ENCODE data around the gene KRT78.
"Not testable (repeated sequence)": the region's sequence is repeated elsewhere in the genome, so short reads cannot be mapped to it uniquely, and the experiment has no call there.

KRT78 gene, protein sequence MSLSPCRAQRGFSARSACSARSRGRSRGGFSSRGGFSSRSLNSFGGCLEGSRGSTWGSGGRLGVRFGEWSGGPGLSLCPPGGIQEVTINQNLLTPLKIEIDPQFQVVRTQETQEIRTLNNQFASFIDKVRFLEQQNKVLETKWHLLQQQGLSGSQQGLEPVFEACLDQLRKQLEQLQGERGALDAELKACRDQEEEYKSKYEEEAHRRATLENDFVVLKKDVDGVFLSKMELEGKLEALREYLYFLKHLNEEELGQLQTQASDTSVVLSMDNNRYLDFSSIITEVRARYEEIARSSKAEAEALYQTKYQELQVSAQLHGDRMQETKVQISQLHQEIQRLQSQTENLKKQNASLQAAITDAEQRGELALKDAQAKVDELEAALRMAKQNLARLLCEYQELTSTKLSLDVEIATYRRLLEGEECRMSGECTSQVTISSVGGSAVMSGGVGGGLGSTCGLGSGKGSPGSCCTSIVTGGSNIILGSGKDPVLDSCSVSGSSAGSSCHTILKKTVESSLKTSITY

DNA sequence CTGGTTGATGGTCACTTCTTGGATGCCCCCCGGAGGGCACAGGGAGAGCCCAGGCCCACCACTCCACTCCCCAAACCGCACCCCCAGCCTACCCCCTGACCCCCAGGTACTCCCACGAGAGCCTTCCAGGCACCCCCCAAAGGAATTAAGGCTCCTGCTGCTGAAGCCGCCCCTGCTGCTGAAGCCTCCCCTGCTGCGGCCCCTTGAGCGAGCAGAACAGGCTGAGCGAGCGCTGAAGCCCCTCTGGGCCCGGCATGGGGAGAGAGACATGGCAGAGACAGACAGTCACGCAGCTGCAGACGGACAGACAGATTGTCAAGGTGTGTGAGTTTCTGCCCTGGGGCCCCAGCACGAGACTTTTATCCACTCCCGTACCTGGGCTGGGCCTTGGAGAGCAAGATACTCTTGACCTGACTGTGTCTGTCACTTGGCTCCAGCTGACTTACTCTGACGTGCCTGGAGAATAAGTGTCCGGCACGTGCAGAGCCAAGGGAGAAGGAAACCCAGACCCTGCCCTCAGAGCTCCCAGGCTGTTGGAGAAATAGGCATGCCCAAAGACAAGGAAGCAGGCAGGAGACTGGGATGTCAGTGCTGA is at the start of gene KRT78:
Gene KRT78, minus strand, starts transcription at position 334 of the 595 bp plus-strand sequence. Its CDS starts 64 bp downstream, at position 270.
- no peak for DNase-seq

GRCh38 chr12:52896190-52897100 is 47.7 kb upstream of the KRT78 start:
- no peak for DNase-seq

DNA sequence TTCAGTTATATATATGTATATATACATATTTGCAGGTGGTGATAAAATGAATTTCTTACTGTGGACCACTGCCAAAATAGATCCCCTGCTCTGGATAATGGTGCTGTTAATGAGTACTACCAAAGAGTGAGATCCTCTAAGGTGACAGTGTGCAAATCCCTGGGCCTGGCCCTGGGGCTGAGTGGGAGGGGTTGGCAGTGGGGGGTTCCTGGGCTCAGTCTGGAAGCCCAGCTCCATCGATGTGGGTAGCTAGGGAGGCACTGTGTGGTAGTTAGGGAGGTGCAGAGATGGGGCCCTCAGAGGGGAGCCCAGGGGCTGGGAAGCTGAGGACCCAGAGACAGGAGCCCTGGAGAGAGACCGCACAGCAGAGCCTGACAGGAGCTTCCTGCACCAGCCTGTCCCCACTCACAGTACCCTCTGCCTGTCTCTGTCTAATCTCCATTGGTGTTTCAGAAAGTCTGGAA is 47.0 kb upstream of the KRT78 start:
- DNase-seq: peak in 1 of 2 experiments; percentile 63

GRCh38 chr12:52892974-52893373 is 44.2 kb upstream of the KRT78 start:
- no peak for DNase-seq

DNA sequence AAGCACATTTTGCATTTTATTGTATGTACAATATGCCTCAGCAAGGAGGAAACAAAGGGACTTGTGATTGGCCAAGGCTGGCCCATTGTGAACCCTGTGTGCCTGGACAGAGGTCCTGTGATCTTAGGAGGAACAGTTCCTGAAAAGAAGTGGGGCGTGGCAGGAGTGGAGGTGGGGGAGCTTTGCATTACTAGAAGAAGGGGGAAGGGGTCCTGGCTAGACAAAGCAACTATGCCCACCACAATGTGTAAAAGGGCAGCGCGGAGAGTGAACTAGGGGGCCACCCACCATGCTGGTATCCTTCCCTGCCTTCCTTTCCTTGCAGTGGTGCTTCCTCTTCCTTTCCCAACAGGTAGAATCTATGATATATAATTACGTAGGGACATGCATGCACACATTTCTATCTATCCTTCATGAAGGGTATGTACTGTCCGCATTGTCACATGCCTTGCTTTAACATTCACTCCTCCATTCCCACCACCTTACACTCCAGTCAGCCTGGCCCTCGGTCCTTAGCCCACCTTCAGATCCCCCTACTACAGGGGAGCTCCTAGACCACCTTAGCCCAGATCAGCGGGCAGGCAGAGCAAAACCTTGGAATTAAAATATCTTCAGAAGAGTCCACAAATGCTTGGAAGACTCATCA is 43.5 kb upstream of the KRT78 start:
- DNase-seq: no peak

DNA sequence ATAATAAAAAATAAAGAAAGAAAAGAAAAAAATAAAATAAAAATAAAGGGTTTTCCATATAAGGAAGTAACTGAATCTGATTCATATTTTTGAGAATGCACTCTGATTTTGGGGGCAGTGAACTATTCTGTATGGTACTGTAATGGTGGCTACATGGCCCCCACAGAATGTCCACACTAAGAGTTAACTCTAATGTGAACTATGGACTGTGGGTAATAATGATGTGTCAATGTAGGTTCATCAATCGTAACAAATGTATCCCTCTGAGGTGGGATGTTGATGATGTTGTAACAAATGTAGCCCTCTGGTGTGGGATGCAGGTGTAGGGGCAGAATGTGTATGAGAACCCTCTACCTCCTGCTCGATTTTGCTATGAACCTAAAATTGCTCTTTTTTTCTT is 42.2 kb upstream of the KRT78 start:
- DNase-seq: no peak

DNA sequence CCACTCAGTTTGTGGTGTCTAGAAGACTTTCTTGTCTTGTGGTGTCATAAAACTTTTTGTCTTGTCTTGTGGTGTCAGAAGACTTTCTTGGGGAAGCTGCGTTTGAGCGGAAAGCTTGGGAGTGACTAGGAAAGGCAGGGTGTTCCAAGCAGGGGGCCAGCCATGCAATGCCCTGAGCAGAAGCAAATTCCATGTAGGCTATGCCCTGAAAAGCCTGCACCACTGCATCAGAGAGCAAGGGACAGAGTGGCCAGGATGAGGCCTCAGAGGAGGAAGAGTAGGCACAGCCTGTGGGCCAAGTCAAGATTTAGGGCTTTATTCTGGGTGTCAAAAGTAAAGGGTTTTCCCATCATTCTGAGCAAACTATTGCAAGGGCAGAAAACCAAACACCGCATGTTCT is 41.6 kb upstream of the KRT78 start:
- DNase-seq: no peak

GRCh38 chr12:52884526-52885293 is 35.9 kb upstream of the KRT78 start:
- peak in 1 of 2 experiments; percentile 81 for DNase-seq

DNA sequence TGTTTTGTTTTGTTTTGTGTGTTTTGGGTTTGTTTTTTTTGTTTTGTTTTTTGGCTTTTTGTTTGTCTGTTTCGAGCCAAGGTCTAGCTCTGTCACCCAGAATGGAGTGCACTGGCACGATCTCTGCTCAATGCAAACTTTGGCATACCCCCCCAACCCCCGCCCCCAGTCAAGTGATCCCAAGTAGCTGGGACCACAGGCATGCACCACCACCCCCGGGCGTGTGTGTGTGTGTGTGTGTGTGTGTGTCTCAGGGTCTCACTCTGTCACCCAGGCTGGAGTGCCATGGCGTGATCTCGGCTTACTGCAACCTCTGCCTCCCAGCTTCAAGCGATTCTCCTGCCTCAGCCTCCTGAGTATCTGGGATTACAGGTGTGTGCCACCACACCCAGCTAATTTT is 31.7 kb upstream of the KRT78 start:
- not testable (repeated sequence) for DNase-seq

- DNase-seq: peak; percentile 92 to 96
Measured at GRCh38 chr12:52879394-52880351, 30.9 kb upstream of the KRT78 start.

GRCh38 chr12:52878507-52879393 is 30.0 kb upstream of the KRT78 start:
- peak in 1 of 2 experiments; percentile 20 for DNase-seq

- DNase-seq: peak in 1 of 2 experiments; percentile 15
Measured at GRCh38 chr12:52877242-52877641, 28.4 kb upstream of the KRT78 start.

- DNase-seq: peak in 1 of 2 experiments; percentile 24
Measured at GRCh38 chr12:52876372-52876771, 27.6 kb upstream of the KRT78 start.

DNA sequence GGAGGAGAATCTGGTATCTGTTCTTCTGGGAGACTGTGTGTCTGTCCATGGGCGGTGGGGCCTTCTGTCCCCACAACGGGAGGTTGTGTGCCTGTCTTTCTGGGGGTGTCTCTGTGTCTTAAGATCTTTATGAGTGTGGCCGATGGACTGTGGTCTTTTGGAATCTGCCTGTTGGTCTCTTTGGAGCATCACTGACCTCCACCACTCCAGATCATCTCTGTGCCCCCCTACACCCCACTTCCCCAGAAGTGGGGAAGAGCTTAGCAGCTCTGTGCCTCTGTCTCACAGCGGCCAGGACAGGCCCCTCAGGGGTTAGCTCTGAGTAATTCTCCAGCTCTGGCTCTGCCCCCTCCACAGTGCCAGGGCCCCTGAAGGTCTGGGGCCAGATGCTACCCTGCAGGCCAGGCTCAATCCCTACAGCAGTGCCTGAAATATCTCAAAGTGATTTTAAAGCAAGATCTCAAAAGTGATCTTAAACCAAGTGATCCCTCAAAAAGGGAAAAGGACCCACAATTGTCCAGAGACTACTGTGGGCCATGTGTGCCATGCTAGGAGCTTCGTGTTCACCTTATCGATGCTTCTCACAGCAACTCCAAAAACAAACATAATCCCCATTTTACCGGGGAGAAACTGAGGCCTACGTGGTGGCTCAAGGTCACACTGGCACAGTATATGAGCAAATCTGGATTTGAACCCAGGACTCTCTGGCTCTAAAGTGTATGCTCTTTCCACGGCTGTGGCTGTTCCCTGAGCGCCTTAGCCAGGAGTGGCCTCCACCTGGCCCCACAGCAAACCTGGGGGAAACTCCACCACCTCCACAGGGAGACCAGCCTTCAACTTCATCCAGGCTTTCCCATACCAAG is 26.0 kb upstream of the KRT78 start:
- DNase-seq: no peak

- peak in 1 of 2 experiments; percentile 49 for DNase-seq
Measured at GRCh38 chr12:52873832-52874572, 25.2 kb upstream of the KRT78 start.

DNA sequence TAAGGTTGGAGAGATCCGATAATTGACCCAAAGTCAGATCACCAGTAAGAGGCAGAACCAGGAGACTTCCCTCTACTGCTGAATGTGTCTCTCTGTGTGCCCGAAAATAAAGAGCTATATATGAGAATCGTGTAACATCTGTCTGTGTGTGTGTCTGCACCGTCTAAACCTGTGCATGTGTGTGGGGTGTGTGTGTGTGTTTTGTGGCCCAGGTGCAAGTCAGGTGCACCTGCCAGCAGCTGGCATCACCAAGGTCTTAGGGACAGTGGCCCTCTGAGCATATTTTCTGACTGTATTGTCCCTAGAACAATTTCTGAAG is 24.7 kb upstream of the KRT78 start:
- DNase-seq: peak in 1 of 2 experiments; percentile 32

DNA sequence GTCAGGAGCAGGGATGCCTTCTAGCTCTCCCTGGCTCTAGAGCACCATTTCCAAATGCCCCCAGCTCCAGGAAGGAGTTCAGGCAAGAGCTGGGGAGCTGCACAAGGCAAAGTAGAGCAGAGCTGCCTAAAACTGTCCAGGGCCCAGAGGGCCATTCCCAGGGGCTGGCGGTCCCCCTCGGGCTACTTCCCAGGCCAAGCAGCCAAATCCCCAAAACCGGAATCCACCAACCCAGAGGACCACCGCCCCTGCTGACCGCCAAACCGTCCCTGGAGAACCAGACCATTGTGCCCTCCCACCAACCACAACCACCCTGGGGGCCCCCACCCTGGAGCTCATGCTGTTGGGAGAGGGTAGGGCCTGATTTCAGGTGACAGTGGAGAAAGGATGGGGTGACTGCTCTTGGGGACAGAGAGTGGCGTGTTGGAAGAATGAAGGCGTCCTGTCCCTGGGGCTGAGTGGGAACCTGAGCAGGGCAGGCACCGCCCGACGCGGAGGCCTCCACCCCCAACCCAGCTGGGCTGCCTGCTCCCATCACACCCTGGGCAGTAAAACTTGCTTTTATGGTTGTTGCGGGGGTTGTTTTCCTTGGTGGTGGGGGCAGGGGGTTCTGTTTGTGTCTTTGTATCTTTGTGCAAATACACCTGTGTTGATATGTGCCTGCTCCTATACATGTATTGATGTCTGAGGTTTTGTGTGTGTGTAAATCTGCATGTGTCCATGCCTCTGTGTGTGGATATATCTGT is 24.0 kb upstream of the KRT78 start:
- peak in 1 of 2 experiments; percentile 29 for DNase-seq

All from NCI-H526 (cell line).